ENCODE measurements around the gene PHF5A.
"Not testable (repeated sequence)": the region's sequence is repeated elsewhere in the genome, so short reads cannot be mapped to it uniquely, and the experiment has no call there.

Gene PHF5A

DNA sequence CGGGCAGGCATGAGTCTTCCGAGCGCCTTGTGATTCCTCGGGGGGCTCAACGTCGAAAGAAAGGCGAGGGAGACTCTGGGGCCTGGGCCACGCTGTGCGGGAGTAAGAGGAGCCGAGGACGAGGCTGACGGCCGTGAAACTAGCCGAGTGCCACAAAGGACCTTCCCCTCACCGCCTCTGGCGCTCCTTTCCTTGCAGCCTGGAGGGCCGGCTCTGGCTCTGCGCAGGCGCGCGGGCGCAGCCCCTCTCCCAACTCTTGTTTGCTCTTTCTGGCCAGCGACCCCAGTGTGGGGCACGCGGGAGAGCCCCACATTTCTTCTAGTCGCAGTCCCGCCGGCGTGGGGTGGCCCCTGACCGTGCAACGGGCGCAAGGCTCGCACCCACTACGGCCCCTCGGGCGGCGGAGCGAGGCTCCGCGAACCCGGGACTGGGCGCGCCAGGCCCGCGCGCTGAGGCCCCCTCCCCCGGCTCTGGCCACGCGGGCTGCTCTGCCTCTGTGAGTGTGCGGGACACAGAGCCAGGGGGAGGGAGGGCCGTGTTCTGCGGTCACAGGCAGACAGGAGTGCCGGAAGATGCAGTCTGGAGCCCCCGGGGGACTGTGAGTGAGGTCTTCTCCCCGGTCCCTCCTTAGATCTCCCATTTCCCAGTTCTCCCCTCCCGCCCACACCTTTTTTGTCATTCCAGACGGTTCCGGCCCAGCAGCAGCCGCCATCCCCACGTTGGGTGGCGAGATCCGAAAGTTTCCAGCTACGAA is 20.9 kb downstream of the PHF5A start:
- DNase-seq (ENCODE audit: low read depth), result peak; percentile 77

DNA sequence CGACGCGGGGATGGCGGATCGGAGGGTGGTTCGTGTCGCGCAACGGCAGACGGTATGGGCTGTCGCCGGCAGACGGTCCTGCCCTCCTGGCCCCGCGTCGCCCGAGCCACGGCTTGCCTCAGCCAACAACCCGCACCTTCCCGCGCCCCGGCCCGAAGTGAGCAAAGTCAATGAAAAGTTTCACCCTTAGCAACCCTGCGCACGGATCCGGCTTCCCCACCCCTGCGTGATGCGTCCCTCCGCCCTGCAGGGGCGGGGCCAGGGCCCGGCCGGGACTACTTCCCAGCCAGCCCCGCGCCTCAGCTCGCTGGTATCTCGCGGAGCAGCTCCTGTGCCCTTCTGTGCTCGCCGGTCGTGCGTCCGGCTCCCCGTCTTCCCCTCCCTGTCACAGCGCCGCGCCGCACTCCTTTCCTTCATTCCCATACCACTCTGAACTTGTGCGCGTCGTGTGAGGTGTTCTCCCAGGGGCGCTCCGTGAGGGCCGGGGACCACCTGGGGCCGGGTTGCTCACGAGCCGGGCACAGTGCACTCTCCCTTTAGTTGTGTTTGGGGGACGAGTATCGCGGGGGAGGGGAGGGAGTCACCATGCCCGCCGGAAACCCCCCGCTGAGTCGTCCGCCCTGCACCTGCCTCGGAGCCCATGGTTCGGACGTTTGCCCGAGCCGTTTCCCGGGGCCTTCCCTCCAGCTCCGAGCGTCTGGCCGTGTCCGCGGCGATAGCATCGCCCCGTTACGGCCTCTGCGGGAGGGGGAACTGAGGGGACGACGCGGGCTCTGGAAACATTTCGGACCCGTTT is 21.7 kb downstream of the PHF5A start, which contains the start of gene TOB2:
Gene TOB2 (minus strand): TSS at position 163 of the 796 bp plus-strand sequence. CDS start 9,456 bp downstream, outside the sequence.
- DNase-seq (ENCODE audit: low read depth), result peak; percentile 97

DNA sequence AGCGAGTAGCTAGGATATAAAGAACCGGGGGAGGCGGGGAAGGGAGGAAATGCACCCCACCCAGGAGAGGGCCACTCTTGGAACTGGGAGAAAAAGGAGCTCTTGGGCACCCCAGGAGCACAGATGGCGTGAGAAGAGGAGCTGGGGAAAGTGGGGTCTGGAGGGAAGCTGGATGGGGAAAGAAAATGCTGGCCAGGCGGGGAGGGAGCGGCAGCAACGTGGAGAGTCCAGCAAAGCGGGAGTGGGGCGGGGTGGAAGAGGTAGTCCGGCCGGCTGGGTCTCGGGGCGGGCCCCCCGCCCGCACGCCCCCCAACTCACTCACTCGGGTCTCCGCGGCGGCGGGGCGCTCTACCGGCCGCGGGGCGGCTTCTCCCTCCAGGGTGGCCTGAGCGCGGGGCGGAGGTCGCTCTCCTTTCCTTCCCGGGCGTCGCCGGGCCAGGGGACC is 22.4 kb downstream of the PHF5A start:
- peak; percentile 43 for DNase-seq (ENCODE audit: low read depth)

DNA sequence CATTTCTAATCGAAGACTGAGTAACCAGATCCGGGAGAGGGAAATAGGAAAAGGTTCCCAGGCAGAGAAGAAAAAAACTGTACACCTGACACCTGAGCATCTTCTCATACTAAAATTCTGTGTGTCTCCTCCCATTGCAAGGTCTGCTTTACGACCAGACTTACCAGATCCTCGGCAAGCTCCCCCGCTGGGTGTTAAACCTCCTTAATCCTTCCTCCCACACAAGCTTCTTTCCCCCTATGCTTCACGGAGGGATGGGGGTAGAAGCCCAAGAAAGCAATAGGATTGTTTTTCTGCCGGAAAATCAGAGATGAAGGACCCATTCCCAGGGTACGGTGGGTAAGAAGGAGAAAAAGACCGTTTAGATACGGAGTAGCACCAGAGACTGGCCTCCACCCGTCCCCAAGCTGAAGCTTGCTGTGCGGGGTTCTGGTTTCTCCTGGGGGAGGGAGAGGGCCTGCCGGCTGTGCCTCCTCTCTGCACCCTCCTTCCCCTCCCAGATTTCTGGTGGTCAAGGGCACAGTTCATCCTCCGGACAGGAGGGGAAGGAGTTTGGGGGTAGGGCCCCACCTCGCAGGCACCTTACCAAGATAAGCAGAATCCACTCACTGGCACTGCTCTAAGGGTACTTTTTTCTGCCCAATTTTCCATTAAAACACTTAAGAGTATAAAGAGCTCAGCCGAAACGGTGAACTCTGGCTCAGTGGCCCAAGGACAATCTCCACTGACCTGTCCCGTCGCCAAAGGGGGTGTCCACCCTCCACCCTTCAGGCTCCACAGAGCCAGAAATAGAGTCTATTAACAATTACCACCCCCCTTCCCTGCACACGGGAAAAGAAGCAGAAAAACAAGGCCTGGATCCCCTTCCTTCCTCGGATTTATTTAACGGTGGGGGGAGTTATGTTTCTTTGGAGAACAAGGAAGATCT is 23.1 kb downstream of the PHF5A start:
- DNase-seq (ENCODE audit: low read depth), result peak; percentile 30

DNA sequence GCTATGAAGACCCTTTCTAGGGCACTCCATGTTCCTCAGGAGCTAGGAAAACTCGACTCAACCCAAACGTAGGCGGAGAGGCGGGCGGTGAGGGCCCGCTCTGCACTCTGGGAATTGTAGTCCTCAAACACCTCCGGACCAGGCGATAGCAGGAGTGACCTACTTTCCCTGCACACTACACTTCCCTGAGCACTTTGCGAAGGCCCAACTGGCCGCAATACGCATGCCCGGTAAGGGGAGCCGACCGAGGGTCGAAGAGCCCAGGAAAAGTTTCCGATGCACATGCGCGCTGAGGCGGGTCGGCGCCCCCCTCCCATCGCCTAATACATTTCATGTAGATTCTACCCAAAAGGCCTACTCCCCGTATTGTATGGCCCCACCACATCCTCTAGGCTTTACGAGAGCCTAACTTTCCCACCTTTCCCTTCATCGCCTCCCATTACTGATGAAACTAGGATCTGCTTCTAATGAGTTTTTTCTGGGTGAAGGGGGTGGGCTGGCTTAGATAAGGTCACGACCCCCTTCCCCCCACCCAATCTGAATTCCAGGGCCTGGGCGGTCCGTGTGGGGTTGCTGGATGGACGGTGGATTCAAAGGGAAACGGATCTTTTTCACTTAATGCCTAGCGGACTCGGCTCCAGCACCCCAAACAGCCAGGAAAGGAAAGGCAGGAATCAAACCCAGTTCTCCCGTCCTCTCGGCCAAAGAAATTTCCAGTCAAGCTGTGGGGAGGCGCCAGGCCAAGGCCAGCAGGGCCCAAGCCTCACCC is 23.9 kb downstream of the PHF5A start:
- peak; percentile 97 for DNase-seq (ENCODE audit: low read depth)

DNA sequence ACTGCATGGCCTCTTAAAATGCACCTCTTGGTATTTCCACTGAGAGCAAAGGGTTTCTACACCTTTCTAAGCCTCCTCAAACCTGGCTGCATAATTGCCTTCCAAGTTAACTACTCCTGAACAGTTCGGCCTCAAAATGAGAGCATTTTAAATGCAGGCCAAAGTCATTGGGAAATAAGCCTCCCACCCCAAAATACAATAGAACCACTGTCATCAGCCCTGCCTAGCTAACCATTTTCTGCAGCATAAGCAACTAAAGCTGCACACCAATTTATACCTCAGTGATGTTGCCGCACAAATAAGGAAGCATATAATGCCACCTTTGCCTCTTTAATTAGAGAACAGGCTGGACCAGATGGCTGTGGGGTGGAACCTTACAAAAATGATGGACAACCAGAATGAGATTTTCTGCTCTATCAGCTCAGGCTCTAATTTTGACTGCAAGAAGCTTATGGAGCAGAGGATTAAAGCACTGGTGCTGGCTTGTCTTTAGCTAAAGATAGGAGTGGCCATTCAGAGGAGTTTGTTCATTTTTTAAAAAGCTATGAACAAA is 26.2 kb downstream of the PHF5A start:
- no peak for DNase-seq (ENCODE audit: low read depth)

DNA sequence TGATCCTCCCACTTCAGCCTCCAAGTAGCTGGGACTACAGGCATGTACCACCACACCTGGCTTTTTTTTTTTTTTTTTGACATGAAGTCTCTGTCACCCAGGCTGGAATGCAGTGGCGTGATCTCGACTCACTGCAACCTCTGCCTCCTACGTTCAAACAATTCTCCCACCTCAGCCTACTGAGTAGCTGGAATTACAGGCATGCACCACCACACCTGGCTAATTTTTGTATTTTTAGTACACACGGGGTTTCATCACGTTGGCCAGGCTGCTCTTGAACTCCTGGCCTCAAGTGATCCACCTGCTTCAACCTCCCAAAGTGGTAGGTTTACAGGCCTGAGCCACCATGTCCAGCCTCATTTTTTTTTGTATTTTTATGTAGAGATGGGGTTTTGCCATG is 28.0 kb downstream of the PHF5A start:
- DNase-seq (ENCODE audit: low read depth), result not testable (repeated sequence)

DNA sequence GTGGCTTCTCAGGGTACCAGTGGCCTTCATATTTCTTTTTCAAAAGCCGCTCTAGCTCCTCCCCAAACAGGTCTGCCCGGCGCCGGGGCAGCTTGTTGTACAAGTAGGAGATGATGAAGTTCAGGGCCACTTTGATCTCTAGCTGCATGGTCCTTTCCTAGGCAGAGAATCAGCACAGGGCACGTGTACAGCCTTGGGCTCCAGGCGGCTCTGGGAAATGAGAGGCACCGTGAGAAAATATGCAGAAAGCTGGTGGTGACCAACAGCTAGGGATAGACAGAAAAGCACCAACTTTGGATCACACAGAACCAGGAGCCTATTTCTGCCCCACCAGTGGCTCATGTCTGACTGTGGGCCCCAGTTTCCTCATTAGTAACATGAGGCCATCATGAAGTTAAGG is 31.3 kb downstream of the PHF5A start:
- DNase-seq (ENCODE audit: low read depth), result no peak

DNA sequence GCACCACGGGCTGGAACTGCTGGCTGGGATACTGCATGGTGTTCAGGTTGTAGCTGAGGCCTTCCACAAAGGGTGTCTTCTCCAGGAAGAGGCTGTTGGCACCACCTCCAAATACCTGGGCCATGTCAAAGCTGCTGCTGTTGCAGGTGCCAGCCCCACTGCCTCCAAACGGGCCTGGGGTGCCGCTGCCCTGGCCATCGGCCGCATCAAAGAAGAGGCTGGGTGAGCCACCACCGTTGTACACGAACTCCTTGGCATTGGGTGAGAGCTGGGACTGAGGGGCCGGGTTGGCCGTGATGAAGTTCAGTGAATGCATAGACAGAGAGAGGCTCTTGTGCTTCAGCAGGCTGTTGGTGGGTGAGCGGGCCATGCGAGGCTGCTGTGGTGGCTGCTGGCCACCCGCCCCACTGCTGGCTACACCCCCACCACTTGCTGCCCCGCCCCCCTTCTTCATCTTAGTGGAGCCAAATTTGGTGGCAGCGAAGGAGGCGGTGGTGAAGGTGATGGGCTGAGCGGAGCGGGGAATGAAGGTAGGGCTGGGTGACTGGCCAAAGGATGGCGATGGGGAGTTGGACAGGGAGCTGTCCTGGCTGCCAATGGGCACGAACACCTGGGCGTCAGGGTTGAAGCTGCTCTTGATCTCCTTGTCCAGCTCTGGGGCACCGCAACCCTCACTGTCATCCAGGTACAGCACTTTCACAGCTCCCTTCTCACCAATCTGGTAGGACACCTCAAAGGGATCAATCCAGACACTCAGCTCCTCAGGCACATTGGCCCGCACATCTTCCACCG is 32.0 kb downstream of the PHF5A start:
- DNase-seq (ENCODE audit: low read depth), result no peak

DNA sequence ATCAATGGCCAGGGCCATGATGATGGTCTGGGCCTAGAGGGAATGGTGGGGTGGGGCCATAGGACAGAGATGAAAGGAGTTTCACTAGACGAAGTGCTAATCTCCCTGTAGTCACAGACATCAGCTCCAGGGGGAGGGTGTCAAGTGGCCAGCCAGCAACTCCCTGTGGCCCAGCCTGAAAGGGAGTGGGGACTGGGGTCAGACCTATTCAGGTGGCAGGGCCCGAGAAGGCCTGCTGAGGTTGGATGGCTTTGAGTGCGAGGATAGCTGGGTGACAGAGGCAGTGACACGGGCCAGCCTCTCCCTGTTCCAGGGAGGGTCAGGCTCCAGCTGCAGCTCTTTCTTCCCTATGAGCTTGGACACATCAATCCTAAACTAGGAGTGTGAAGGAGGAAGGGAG is 32.9 kb downstream of the PHF5A start:
- no peak for DNase-seq (ENCODE audit: low read depth)

DNA sequence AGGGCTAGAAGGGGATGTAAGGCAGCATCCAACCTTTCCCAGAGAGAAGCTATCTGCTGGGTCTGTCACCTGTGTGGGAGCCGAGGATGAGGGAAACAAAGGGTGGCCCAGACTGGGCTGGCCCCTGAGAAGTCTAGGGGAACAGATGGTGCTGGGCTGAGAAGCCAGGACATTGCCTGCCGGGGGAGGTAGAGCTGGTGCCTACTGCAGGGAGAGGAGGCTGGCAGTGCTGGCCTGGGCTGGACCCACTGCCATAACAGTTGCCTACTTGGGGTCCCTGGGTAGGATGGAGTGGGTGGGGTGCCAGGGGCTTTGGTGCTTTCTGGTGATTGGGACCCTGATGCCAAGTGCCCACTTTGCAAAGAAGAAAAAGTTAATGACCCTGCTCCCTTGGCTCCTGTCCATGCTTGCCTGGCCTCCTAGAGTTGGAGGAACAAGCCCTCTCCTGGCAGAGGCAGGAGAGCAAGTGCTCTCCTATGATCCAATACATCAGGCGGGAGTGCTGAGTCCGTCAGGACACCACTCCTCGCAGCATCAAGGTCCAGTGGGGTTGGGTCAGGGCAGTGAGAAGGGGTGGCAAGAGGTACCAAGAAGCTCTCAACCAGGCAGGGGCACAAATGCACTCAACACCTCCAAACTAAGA is 34.0 kb downstream of the PHF5A start:
- DNase-seq (ENCODE audit: low read depth), result not testable (repeated sequence)

DNA sequence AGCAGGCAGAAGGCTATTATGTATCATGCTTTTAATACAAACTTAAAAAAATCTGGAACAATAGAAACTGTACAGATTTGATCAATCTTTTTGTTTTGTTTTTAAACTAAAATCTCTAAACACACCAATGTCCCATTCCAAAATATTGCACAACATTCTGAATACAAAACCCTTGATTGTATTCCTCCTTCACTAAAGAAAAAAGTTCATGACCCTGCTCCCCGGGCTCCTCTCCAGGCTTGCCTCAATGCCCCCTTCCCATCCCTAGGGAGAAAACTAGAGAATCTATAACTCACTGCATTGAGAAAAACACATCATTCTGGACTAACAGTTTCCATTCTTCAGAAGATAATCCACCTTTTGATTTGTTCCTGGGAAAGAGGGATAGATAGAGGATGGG is 35.0 kb downstream of the PHF5A start:
- not testable (repeated sequence) for DNase-seq (ENCODE audit: low read depth)

DNA sequence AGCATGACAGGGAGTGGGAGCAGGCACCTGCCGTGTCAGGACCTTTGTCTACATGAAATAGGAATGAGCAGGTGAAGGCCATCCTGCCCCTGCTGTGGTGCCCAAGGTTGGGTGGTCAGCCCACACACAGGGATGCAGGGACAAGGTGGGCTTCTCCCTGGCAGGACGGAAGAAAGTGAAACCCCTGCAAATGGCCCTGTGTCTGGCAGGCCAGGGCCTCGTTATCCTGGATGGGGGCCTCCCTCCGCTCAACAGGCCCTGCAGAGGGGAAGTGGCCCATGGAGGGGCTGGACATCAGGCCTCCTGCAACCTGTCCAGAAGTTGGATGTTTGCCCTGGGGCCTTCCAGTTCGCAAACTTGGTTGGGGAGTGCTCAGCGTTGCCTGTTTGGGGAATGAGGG is 36.8 kb downstream of the PHF5A start:
- no peak for DNase-seq (ENCODE audit: low read depth)

DNA sequence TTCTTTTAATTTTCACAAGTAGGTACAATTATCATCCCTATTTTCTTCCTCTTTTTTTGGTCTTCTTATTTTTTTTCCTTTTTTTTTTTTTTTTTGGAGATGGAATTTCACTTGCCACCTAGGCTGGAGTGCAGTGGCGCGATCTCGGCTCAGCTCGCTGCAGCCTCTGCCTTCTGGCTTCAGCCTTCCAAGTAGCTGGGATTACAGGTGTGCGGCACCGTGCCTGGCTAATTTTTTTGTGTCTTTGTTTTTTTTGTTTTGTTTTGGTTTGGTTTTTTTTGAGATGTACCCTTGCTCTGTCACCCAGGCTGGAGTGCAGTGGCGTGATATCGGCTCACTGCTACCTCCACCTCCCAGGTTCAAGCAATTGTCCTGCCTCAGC is 38.5 kb downstream of the PHF5A start:
- no peak for DNase-seq (ENCODE audit: low read depth)

DNA sequence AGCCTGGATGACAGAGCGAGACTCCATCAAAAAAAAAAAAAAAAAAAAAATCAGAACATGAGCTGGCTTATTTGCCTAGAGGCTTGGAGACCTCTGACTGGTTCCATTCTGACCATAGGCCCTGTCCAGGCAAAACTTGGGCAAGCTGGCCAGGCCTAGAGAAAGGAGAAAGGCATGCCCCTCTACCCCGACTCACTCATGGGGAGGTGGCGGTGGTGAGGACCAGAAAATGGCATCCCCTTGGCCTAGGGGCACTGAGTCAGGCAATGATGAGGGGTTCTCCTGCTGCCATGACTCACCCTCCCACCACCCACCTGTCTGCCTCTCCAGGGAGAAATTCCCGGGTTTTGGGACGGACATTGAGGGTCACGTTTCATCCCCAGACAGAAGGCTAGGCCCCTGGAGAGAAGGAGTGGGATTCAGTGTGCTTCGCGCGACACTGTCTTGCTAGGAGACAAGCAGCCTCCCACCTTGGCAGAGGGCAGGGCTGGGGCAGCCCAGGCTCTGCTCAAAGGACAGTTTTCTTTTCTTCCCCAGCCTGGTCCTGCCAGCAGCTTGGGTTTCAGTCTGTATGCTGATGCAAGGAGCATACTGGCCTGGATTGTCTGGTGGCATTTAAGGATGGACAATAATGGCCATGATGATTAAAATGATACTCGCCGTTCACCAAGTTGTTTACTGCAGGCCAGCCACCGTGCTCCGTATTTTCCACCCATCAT is 39.1 kb downstream of the PHF5A start:
- DNase-seq (ENCODE audit: low read depth), result peak; percentile 53

DNA sequence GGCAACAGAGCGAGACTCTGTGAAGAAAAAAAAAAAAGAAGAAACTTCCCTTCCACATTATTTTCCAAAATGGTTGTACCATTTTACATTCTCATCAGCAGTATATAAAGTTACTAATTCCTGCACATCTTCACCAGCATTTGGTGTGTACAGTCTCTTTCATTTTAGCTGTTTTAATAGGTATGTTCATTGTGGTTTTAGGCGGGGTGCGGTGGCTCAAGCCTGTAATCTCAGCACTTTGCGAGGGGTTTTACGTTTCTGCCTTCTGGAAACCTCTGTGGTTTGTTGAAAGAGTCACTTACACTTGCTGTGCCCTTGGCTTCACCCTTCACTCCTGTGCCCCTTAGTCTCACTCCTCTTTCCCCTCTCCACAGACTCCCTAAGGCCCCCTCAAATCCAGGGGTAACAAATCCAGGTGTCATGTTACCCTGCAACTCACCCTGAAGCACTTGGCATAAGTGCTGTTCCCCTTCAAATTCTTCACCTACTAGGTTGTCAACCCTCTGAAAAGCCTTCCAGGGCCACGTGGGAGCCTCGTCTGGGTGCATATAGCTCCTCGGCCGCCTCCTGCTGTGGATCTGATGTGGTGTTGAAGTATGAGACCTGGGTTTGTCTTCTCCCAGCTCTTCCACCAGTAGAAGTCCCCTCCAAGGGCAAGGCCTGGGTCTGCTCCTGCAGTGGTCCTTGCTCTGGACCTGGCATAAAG is 42.7 kb downstream of the PHF5A start:
- no peak for DNase-seq (ENCODE audit: low read depth)

DNA sequence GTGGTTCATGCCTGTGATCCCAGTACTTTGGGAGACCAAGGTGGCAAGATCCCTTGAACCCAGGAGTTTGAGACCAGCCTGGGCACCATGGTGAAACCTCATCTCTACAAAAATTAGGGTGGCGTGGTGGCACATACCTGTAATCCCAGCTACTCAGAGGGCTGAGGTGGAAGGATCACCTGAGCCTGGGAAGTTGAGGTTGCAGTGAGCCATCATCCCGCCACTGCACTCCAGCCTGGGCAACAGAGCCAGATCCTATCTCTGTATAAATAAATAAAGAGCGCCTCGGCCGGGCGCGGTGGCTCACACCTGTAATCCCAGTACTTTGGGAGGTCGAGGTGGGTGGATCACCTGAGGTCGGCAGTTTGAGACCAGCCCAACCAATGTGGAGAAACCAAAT is 49.8 kb downstream of the PHF5A start:
- DNase-seq (ENCODE audit: low read depth), result no peak

DNA sequence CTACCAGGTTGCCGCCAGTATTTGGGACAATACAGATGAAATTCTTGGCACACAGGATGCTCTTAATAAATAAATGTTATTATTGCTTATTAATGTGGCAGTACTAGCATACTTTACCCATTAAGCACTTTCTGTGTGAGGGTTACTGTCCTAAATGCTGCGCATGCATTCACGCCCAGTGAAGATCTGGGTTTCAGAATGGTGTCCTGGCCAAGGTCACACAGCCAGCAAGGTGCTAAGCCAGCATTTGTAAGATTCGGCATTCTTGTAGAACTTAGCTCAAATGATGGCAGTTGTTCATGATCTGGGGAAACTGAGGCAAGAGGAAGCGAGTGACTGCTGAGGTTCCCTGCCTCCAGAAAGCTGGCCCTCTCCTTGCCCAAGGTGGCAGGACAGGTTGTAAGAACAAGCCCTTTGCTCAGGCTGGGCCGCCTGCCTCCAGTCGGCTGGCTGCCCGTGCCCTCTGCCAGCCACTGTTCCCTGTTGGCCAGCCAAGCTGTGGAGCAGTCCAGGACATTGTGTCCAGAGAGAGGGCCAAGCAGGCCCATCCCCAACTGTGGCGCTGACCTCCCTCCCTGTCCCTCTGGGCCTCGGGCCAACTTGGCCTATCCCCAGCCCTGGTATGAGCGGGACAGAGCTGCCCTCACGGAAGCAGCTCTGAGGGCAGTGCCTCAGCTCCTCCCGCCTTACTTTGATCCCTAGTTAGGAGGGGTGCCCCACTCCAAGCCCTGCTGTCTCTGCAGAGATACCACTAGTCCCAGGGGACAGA is 50.7 kb downstream of the PHF5A start:
- DNase-seq (ENCODE audit: low read depth), result no peak

All from ELR (cell line).